HCT116 (cell line): ENCODE results near the gene INMT. TPM values are rescaled to one million over a fixed set of nuclear protein-coding genes. Genes with fewer than 3 reads are reported as not detected.

Experiments
- ATAC-seq: fragments of 200-7000 bp; cut with Tn5 transposase; 2 replicates; pipeline ENCODE4 v1.9.1; 2020; ENCODE audit warnings: mild to moderate bottlenecking, moderate library complexity
- BruUV-seq: library from RNA; stranded (reverse); fragments of 400-500 nt; replicated peaks from 2 replicates; lab custom pipeline; 2021; lab: Mats Ljungman, UMichigan
- CTCF ChIA-PET: fragments of 300-600 bp; sonication (Branson Sonifier 250); formaldehyde crosslinking; loops from one replicate; lab custom pipeline; 2021; ENCODE audit warnings: antibody characterized with exemption; lab: Charles Lee
- POLR2A ChIA-PET: fragments of 300-600, 350-600 bp; sonication (Branson Sonifier 250); formaldehyde crosslinking; loops from one replicate; lab custom pipeline; 2021; ENCODE audit warnings: antibody characterized with exemption; lab: Charles Lee
- RAD21 ChIA-PET, 2 experiments: fragments of 300-600 bp; sonication (Branson Sonifier 250); formaldehyde crosslinking; loops; one replicate each; lab custom pipeline; 2023; ENCODE audit warnings: low total read pairs in 2 of 2; ENCODE audit not compliant: uncharacterized antibody in 2 of 2, unreplicated experiment in 2 of 2, low non-redundant PET in 1 of 2; lab: Charles Lee
- DNase-seq: peaks from one replicate; pipeline ENCODE4 v3.0.0-alpha.2; 2010; ENCODE audit warnings: low read depth, low spot score
- H2AFZ ChIP-seq: fragments of 200-600 bp; shearing (Covaris generic), sonication (generic); 2 replicates; pipeline ENCODE4 v1.6.1; 2017; ENCODE audit warnings: low read depth, mixed run types, mixed read lengths, antibody characterized with exemption, low read length; ENCODE audit not compliant: poor library complexity, severe bottlenecking
- H3K27ac ChIP-seq: 2 replicates; pipeline ENCODE4 v1.5.1; 2012; ENCODE audit warnings: low read depth, low read length
- H3K27me3 ChIP-seq: fragments of 200-600 bp; sonication (generic); 2 replicates; pipeline ENCODE4 v1.6.1; 2016; ENCODE audit warnings: mixed run types, low read length, mixed read lengths; ENCODE audit not compliant: insufficient read depth
- H3K36me3 ChIP-seq, 2 experiments: fragments of 200-500 bp in 1 of 2; fragments of 200-600 bp in 1 of 2; sonication (Bioruptor generic) in 1 of 2; sonication (generic) in 1 of 2; 2 replicates each; pipeline versions ENCODE4 v1.5.1 to v1.6.1; 2014 to 2016; ENCODE audit warnings: low read length in 2 of 2, inconsistent platforms in 1 of 2, mixed read lengths in 1 of 2, mixed run types in 1 of 2; ENCODE audit not compliant: insufficient read depth in 2 of 2, control insufficient read depth in 1 of 2
- H3K4me1 ChIP-seq, 2 experiments: fragments of 200-600 bp in 1 of 2; sonication (generic) in 1 of 2; 2 replicates each; pipeline versions ENCODE4 v1.5.1 to v1.6.1; 2012 to 2017; ENCODE audit warnings: low read length in 2 of 2, inconsistent platforms in 1 of 2, mild to moderate bottlenecking in 1 of 2, mixed read lengths in 1 of 2, mixed run types in 1 of 2, moderate library complexity in 1 of 2; ENCODE audit not compliant: insufficient read depth in 2 of 2, control insufficient read depth in 1 of 2
- H3K4me2 ChIP-seq: fragments of 200-600 bp; sonication (generic); 2 replicates; pipeline ENCODE4 v1.6.1; 2017; ENCODE audit warnings: mixed run types, low read length, mixed read lengths
- H3K4me3 ChIP-seq, 2 experiments: fragments of 200-600 bp in 1 of 2; sonication (generic) in 1 of 2; replicated peaks in 1 of 2; 2 replicates each; pipeline ENCODE4 v1.5.1; 2011 to 2016; ENCODE audit warnings: low read length in 2 of 2, control low read depth in 1 of 2, low read depth in 1 of 2, mild to moderate bottlenecking in 1 of 2, mixed read lengths in 1 of 2, mixed run types in 1 of 2
- H3K79me2 ChIP-seq: fragments of 200-600 bp; sonication (generic); 2 replicates; pipeline ENCODE4 v1.6.1; 2017; ENCODE audit warnings: mild to moderate bottlenecking, mixed run types, low read length, moderate library complexity, mixed read lengths; ENCODE audit not compliant: insufficient read depth
- H3K9ac ChIP-seq: fragments of 200-600 bp; sonication (generic); 2 replicates; pipeline ENCODE4 v1.6.1; 2016; ENCODE audit warnings: low read length, mixed read lengths
- H3K9me2 ChIP-seq: fragments of 200-600 bp; sonication (generic), shearing (Covaris generic); 2 replicates; pipeline ENCODE4 v1.6.1; 2017; ENCODE audit warnings: mixed run types, mild to moderate bottlenecking, moderate library complexity; ENCODE audit not compliant: insufficient read depth
- H3K9me3 ChIP-seq, 2 experiments: fragments of 200-500 bp in 1 of 2; fragments of 200-600 bp in 1 of 2; sonication (Bioruptor generic) in 1 of 2; sonication (generic) in 1 of 2; 2 replicates each; pipeline ENCODE4 v1.6.1; 2014 to 2017; ENCODE audit warnings: low read length in 2 of 2, mixed read lengths in 2 of 2, inconsistent platforms in 1 of 2, low read depth in 1 of 2, mild to moderate bottlenecking in 1 of 2, mixed run types in 1 of 2, moderate library complexity in 1 of 2; ENCODE audit not compliant: control insufficient read depth in 1 of 2, insufficient read depth in 1 of 2
- H4K20me1 ChIP-seq: fragments of 200-600 bp; sonication (generic), shearing (Covaris generic); 2 replicates; pipeline ENCODE4 v1.6.1; 2017; ENCODE audit warnings: mixed run types, mild to moderate bottlenecking, moderate library complexity; ENCODE audit not compliant: insufficient read depth
- CBX3 ChIP-seq: IDR thresholded peaks from 2 replicates; pipeline ENCODE4 v1.6.1; 2012; ENCODE audit warnings: low read depth
- CTCF ChIP-seq, 3 experiments: fragments of 200-600 bp in 1 of 3; sonication (generic) in 1 of 3; IDR thresholded peaks in 2 of 3; conservative IDR thresholded peaks in 1 of 3; 2 replicates each; pipeline ENCODE4 v1.5.1; 2012 to 2017; ENCODE audit warnings: low read depth in 2 of 3, low read length in 2 of 3, antibody characterized with exemption in 1 of 3, borderline replicate concordance in 1 of 3, control low read depth in 1 of 3, mild to moderate bottlenecking in 1 of 3, mixed read lengths in 1 of 3, mixed run types in 1 of 3, moderate library complexity in 1 of 3; ENCODE audit not compliant: insufficient read depth in 1 of 3
- EGR1 ChIP-seq: IDR thresholded peaks from 2 replicates; pipeline ENCODE4 v1.6.1; 2012; ENCODE audit warnings: low read depth
- ELF1 ChIP-seq: IDR thresholded peaks from 2 replicates; pipeline ENCODE4 v1.6.1; 2012; ENCODE audit warnings: low read depth, borderline replicate concordance
- EZH2 ChIP-seq: fragments of 200-600 bp; sonication (generic); IDR thresholded peaks from 2 replicates; pipeline ENCODE4 v1.6.1; 2017; ENCODE audit warnings: antibody characterized with exemption, mixed run types
- FOSL1 ChIP-seq: IDR thresholded peaks from 2 replicates; pipeline ENCODE4 v1.6.1; 2012; ENCODE audit warnings: low read depth
- JUND ChIP-seq: IDR thresholded peaks from 2 replicates; pipeline ENCODE4 v1.6.1; 2012
- MAX ChIP-seq: IDR thresholded peaks from 2 replicates; pipeline ENCODE4 v1.6.1; 2012
- RAD21 ChIP-seq: IDR thresholded peaks from 2 replicates; pipeline ENCODE4 v1.6.1; 2012; ENCODE audit warnings: low read depth, mild to moderate bottlenecking
- REST ChIP-seq: IDR thresholded peaks from 2 replicates; pipeline ENCODE4 v1.6.1; 2012; ENCODE audit warnings: low read depth
- SIN3A ChIP-seq: IDR thresholded peaks from 2 replicates; pipeline ENCODE4 v1.6.1; 2012; ENCODE audit warnings: low read depth
- SRF ChIP-seq: IDR thresholded peaks from 2 replicates; pipeline ENCODE4 v1.6.1; 2012; ENCODE audit warnings: low read depth
- YY1 ChIP-seq: IDR thresholded peaks from 2 replicates; pipeline ENCODE4 v1.6.1; 2011; ENCODE audit warnings: low read length, low read depth, moderate library complexity, mild to moderate bottlenecking; ENCODE audit not compliant: insufficient replicate concordance; ENCODE audit errors: extremely low read depth
- ZFX ChIP-seq: fragments of 450-650 bp; IDR thresholded peaks from 2 replicates; pipeline ENCODE4 v1.6.1; 2017
- ZNF274 ChIP-seq: fragments of 200-500 bp; sonication (Bioruptor generic); IDR thresholded peaks from 2 replicates; pipeline ENCODE4 v1.6.1; 2014; ENCODE audit warnings: mild to moderate bottlenecking, low read depth, low read length, inconsistent platforms
- intact Hi-C: fragments of 100-400 bp; cut with micrococcal nuclease; formaldehyde crosslinking; loops from 2 replicates; pipeline ENCODE4 v1.10.0; 2022
- total RNA-seq: library from RNA; stranded (reverse); gene quantifications from one replicate; pipeline ENCODE4 v1.2.1, GENCODE V29; 2021; ENCODE audit not compliant: unreplicated experiment

Gene INMT
- total RNA-seq, 1 experiment from 2014 or later = 0.32 TPM

- peaks cover 6% of the 10 kb centered on the region; the same call in 1 of the 2 replicates for H3K27me3 ChIP-seq
- ATAC-seq (no peak), DNase-seq (no peak)
- TF ChIP-seq SRF (no peak), EZH2 (no peak), FOSL1 (no peak), EGR1 (no peak)
- no peaks in the 10 kb centered on the region for H3K79me2 ChIP-seq
- no TSS peak for BruUV-seq
- no peak overlapping the region for H3K9ac ChIP-seq
- POLR2A ChIA-PET = no interaction called here
- H3K36me3 ChIP-seq = no peaks in the 10 kb centered on the region
- RAD21 ChIA-PET = no interaction called here
- no peak overlapping the region for H3K27ac ChIP-seq
- H3K9me3 ChIP-seq = no peaks in the 10 kb centered on the region
- no peak overlapping the region for H3K4me2 ChIP-seq
- H2AFZ ChIP-seq = no peak overlapping the region
- intact Hi-C loops = no loop called here
- H4K20me1 ChIP-seq = no peaks in the 10 kb centered on the region
- no peaks in the 10 kb centered on the region for H3K4me1 ChIP-seq
- H3K4me3 ChIP-seq = no peak overlapping the region
- CTCF ChIA-PET = no interaction called here
- H3K9me2 ChIP-seq = no peaks in the 10 kb centered on the region
Observed at GRCh38 chr7:30727061-30727945, 24.6 kb upstream of the INMT start.

GRCh38 chr7:30728591-30729100, 23.3 kb upstream of the INMT start:
- Histone ChIP-seq H2AFZ (no peak overlapping the region), H3K4me1 (no peaks in the 10 kb centered on the region), H3K27ac (no peak overlapping the region), H3K4me2 (no peak overlapping the region), H4K20me1 (no peaks in the 10 kb centered on the region), H3K9ac (no peak overlapping the region), H3K36me3 (no peaks in the 10 kb centered on the region), H3K9me2 (no peaks in the 10 kb centered on the region), H3K27me3 (peaks cover 4% of the 10 kb centered on the region; the same call in 1 of the 2 replicates), H3K79me2 (no peaks in the 10 kb centered on the region), H3K4me3 (no peak overlapping the region), H3K9me3 (no peaks in the 10 kb centered on the region)
- POLR2A ChIA-PET = no interaction called here
- intact Hi-C loops = no loop called here
- DNase-seq (no peak), ATAC-seq (no peak)
- CTCF ChIA-PET = no interaction called here
- RAD21 ChIA-PET = no interaction called here
- BruUV-seq = no TSS peak
- no peak for TF ChIP-seq REST
- no peak for TF ChIP-seq MAX
- TF ChIP-seq CTCF (IDR thresholded peaks at IDR 0.05 in 2 of 3, conservative IDR thresholded peaks at IDR 0.05 in 1 of 3; ENCODE audit: borderline replicate concordance in 1 of 3, insufficient read depth in 1 of 3, low read depth in 2 of 3, low read length in 2 of 3) = no peak
- no peak for TF ChIP-seq RAD21
- no peak for TF ChIP-seq CBX3
- TF ChIP-seq ZNF274 = no peak
- no peak for TF ChIP-seq JUND
- TF ChIP-seq SIN3A = no peak
- no peak for TF ChIP-seq ELF1
- no peak for TF ChIP-seq YY1
- no peak for TF ChIP-seq ZFX
